Astrocyte of the cerebellum (primary cell): Measurements from ENCODE around the gene KATNB1.
A peak's percentile ranks its signal among the peaks of the same experiment; 100 is the strongest.

ENCODE experiments used
- DNase-seq: peaks from one replicate; pipeline ENCODE4 v3.0.0-alpha.2; 2011; ENCODE audit warnings: low read depth
- H3K4me3 ChIP-seq: 2 replicates; pipeline ENCODE4 v1.5.1; 2011; ENCODE audit warnings: mild to moderate bottlenecking, low read depth, low read length, moderate library complexity
- CTCF ChIP-seq: IDR thresholded peaks from 2 replicates; pipeline ENCODE4 v1.5.1; 2012; ENCODE audit warnings: low read length, low read depth, moderate library complexity, mild to moderate bottlenecking; ENCODE audit errors: missing control alignments
- in situ Hi-C: cut with HindIII; loops from 2 replicates; pipeline ENCODE4 v1.10.0; 2017; ENCODE audit warnings: low sequenced_read_pairs

The KATNB1 gene

GRCh38 chr16:57690782-57691471, 44.6 kb upstream of the KATNB1 start:
- no peak for DNase-seq
- in situ Hi-C loops, result no loop called here
- TF ChIP-seq CTCF, result no peak
- H3K4me3 ChIP-seq, result no peak overlapping the region

- no peak for TF ChIP-seq CTCF
- in situ Hi-C loops, result no loop called here
- H3K4me3 ChIP-seq, result no peak overlapping the region
- no peak for DNase-seq
Observed at GRCh38 chr16:57692636-57693035, 42.9 kb upstream of the KATNB1 start.

- DNase-seq, result no peak
- no peak overlapping the region for H3K4me3 ChIP-seq
- in situ Hi-C loops, result no loop called here
- TF ChIP-seq CTCF, result no peak
Observed at GRCh38 chr16:57693550-57693949, 42.0 kb upstream of the KATNB1 start.

GRCh38 chr16:57694231-57694724, 41.3 kb upstream of the KATNB1 start:
- no peak for TF ChIP-seq CTCF
- DNase-seq, result no peak
- in situ Hi-C loops, result no loop called here
- H3K4me3 ChIP-seq, result peak overlapping the region; percentile 39

- in situ Hi-C loops, result no loop called here
- TF ChIP-seq CTCF, result no peak
- DNase-seq, result no peak
- H3K4me3 ChIP-seq, result peak within 1 kb of the TSS; percentile 39
Observed at GRCh38 chr16:57694725-57695679, 40.6 kb upstream of the KATNB1 start, which contains the start of gene DRC7. Gene DRC7, plus strand, starts transcription at chr16:57694806. Its CDS starts 3,144 bp downstream, at chr16:57697950.

GRCh38 chr16:57695680-57696069, 39.9 kb upstream of the KATNB1 start:
- no peak for TF ChIP-seq CTCF
- H3K4me3 ChIP-seq, result no peak overlapping the region
- in situ Hi-C loops, result no loop called here
- DNase-seq, result no peak
